ENCODE data around the gene NTM. TPM values are rescaled to one million over a fixed set of nuclear protein-coding genes. Genes with fewer than 3 reads are reported as not detected.

Gene NTM
- total and polyA plus RNA-seq, 12 donors: 0.43 to 3.0 (median 1.3) TPM

GRCh38 chr11:131896978-131897615 lies 526.7 kb downstream of the NTM start:
- Histone ChIP-seq H3K27ac (peak overlapping the region in 2 of 10 donors; percentile 27 to 49), H3K36me3 (no peaks in the 10 kb centered on the region)

GRCh38 chr11:131897956-131898355 lies 527.5 kb downstream of the NTM start:
- Histone ChIP-seq H3K9me3 (no peaks in the 10 kb centered on the region), H3K27me3 (peaks cover 0 to 18% (median 0%) of the 10 kb centered on the region in 7 donors), H3K27ac (peak overlapping the region in 2 of 10 donors; percentile 0 to 15), H3K4me3 (no peak overlapping the region), H3K36me3 (no peaks in the 10 kb centered on the region), H3K4me1 (peaks cover 0 to 8% (median 0%) of the 10 kb centered on the region in 9 donors)
- no peak for DNase-seq
- TF ChIP-seq CTCF (IDR thresholded peaks at IDR 0.05): no peak
- WGBS, 2 donors: 47 to 59% methylated on average over 5 of the region's 5 CpGs
- intact Hi-C loops (cut with DNase I): no loop called here
- ATAC-seq: peak in 4 of 8 donors; percentile 27 to 69 (median 50)

More at GRCh38 chr11:131896978-131897615, 526.7 kb downstream of the NTM start:
- no peak for TF ChIP-seq CTCF (IDR thresholded peaks at IDR 0.05)
- H3K27me3 ChIP-seq: peaks cover 0 to 11% (median 0%) of the 10 kb centered on the region in 7 donors
- peaks cover 0 to 8% (median 0%) of the 10 kb centered on the region in 9 donors for H3K4me1 ChIP-seq
- H3K4me3 ChIP-seq: no peak overlapping the region
- 93 to 94% methylated on average over 8 of the region's 8 CpGs for WGBS, 2 donors
- ATAC-seq (no peak), DNase-seq (no peak)
- H3K9me3 ChIP-seq: no peaks in the 10 kb centered on the region
- intact Hi-C loops (cut with DNase I): no loop called here

GRCh38 chr11:131898949-131899348 lies 528.5 kb downstream of the NTM start:
- no peak for TF ChIP-seq CTCF (IDR thresholded peaks at IDR 0.05)
- WGBS, 2 donors: 85 to 93% methylated on average over 7 of the region's 7 CpGs
- DNase-seq (no peak), ATAC-seq (no peak)
- intact Hi-C loops (cut with DNase I): no loop called here
- Histone ChIP-seq H3K9me3 (no peaks in the 10 kb centered on the region), H3K4me3 (no peak overlapping the region), H3K4me1 (peaks cover 0 to 8% (median 0%) of the 10 kb centered on the region in 9 donors), H3K27ac (peak overlapping the region in 2 of 10 donors; percentile 0 to 15), H3K27me3 (peaks cover 0 to 17% (median 0%) of the 10 kb centered on the region in 7 donors), H3K36me3 (no peaks in the 10 kb centered on the region)

GRCh38 chr11:131899950-131900580 lies 529.6 kb downstream of the NTM start:
- peaks cover 0 to 13% (median 0%) of the 10 kb centered on the region in 7 donors for H3K27me3 ChIP-seq

More at GRCh38 chr11:131899950-131900580, 529.6 kb downstream of the NTM start:
- no peak for TF ChIP-seq CTCF (IDR thresholded peaks at IDR 0.05)
- H3K36me3 ChIP-seq: no peaks in the 10 kb centered on the region
- peaks cover 0 to 8% (median 0%) of the 10 kb centered on the region in 9 donors for H3K4me1 ChIP-seq
- H3K4me3 ChIP-seq: no peak overlapping the region
- DNase-seq: no peak
- WGBS, 2 donors: 44 to 51% methylated on average over 6 of the region's 6 CpGs
- peak overlapping the region in 1 of 10 donors; percentile 37 for H3K27ac ChIP-seq
- peak in 5 of 8 donors; percentile 46 to 85 (median 65) for ATAC-seq
- H3K9me3 ChIP-seq: no peaks in the 10 kb centered on the region
- intact Hi-C loops (cut with DNase I): no loop called here
